Measurements from ENCODE around the gene TNS2. TPM values are rescaled to one million over a fixed set of nuclear protein-coding genes. Genes with fewer than 3 reads are reported as not detected.
A peak's percentile ranks its signal among the peaks of the same experiment; 100 is the strongest.

TNS2 gene
- total and polyA plus RNA-seq, 2 of the 13 experiments (the other 11 are each of a cell fraction or from before 2014, with no cell fraction given), result 8.9 to 20.4 TPM

DNA sequence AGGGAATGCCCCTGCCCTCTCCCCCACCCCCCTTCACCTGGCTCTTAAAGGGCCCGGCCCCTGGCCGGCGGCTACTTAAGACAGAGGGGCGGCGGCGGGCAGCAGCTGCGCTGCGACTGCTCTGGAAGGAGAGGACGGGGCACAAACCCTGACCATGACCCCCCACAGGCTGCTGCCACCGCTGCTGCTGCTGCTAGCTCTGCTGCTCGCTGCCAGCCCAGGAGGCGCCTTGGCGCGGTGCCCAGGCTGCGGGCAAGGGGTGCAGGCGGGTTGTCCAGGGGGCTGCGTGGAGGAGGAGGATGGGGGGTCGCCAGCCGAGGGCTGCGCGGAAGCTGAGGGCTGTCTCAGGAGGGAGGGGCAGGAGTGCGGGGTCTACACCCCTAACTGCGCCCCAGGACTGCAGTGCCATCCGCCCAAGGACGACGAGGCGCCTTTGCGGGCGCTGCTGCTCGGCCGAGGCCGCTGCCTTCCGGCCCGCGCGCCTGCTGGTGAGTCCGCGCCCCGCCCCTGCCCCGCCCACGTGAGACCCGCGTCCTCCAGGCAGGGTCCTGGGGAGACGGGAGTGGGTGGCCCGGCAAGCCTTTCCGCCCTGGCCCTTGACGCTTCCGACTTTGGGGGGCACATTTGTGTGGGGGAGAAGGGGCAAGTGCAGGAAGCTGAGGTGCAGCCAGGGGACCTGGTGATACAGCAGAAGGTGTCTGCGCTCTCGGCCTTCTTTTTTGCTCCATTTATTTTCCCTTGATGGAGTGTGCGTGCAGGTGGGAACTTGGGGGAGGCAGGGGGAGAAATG is 47.9 kb downstream of the TNS2 start, which contains the start of gene IGFBP6 (continued):
- peak; percentile 64; the same call in 1 of the 2 replicates for TF ChIP-seq ZBTB7A (CRISPR knock-in tag; IDR thresholded peaks at IDR 0.05)
- TF ChIP-seq PHF8 (CRISPR knock-in tag; IDR thresholded peaks at IDR 0.05), result peak; percentile 34
- TF ChIP-seq U2AF2 (IDR thresholded peaks at IDR 0.05; ENCODE audit: low read depth, low read length), result no peak
- no peak for TF ChIP-seq ZBTB1 (CRISPR knock-in tag; IDR thresholded peaks at IDR 0.05; ENCODE audit: borderline replicate concordance)
- peak; percentile 66; the same call in 1 of the 2 replicates for TF ChIP-seq MTA1 (CRISPR knock-in tag; IDR thresholded peaks at IDR 0.05; ENCODE audit: borderline replicate concordance)
- TF ChIP-seq, protein P1, sequence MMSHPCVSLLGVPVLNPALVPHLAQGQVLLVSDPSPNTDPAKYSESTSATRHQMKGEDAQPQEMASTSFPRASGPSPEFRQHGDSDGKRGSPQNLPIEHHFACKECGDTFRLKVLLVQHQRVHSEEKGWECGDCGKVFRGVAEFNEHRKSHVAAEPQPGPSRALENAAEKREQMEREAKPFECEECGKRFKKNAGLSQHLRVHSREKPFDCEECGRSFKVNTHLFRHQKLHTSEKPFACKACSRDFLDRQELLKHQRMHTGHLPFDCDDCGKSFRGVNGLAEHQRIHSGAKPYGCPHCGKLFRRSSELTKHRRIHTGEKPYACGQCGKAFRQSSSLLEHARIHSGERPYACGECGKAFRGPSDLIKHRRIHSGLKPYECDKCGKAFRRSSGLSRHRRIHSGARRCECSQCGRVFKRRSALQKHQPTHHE (CRISPR knock-in tag; IDR thresholded peaks at IDR 0.05; ENCODE audit: borderline replicate concordance), result no peak
- no peak for TF ChIP-seq KLF13 (CRISPR knock-in tag; IDR thresholded peaks at IDR 0.05)
- no peak for TF ChIP-seq LCORL (IDR thresholded peaks at IDR 0.05)
- TF ChIP-seq LCORL (CRISPR knock-in tag; IDR thresholded peaks at IDR 0.05), result no peak; the same call in 1 of the 2 replicates
- TF ChIP-seq ZNF446 (CRISPR knock-in tag; IDR thresholded peaks at IDR 0.05), result no peak
- TF ChIP-seq ZNF788 (CRISPR knock-in tag; IDR thresholded peaks at IDR 0.05; ENCODE audit: borderline replicate concordance), result no peak
- 0 out of 2 replicates have a peak, but pooled peaks have one; percentile 53 for TF ChIP-seq KLF12 (CRISPR knock-in tag; IDR thresholded peaks at IDR 0.05; ENCODE audit: borderline replicate concordance)
- TF ChIP-seq SOX13 (IDR thresholded peaks at IDR 0.05), result no peak
- no peak for TF ChIP-seq SOX13 (CRISPR knock-in tag; conservative IDR thresholded peaks at IDR 0.05 in 1 of 2, IDR thresholded peaks at IDR 0.05 in 1 of 2)
- TF ChIP-seq ZSCAN31 (CRISPR knock-in tag; IDR thresholded peaks at IDR 0.05; ENCODE audit: low read depth), result peak; percentile 57; the same call in 1 of the 2 replicates
- TF ChIP-seq POLR2A (IDR thresholded peaks at IDR 0.05; ENCODE audit: insufficient read depth in 1 of 2, low read depth in 2 of 2, low read length in 2 of 2), result no peak
- no peak for TF ChIP-seq FOXP4 (CRISPR knock-in tag; IDR thresholded peaks at IDR 0.05)
- TF ChIP-seq TEAD3 (CRISPR knock-in tag; optimal IDR thresholded peaks at IDR 0.05; ENCODE audit: borderline replicate concordance), result no peak
- TF ChIP-seq ZNF546 (CRISPR knock-in tag; conservative IDR thresholded peaks at IDR 0.05), result peak; percentile 82
- TF ChIP-seq ZNF879 (CRISPR knock-in tag; IDR thresholded peaks at IDR 0.05), result no peak
- TF ChIP-seq, protein P2, sequence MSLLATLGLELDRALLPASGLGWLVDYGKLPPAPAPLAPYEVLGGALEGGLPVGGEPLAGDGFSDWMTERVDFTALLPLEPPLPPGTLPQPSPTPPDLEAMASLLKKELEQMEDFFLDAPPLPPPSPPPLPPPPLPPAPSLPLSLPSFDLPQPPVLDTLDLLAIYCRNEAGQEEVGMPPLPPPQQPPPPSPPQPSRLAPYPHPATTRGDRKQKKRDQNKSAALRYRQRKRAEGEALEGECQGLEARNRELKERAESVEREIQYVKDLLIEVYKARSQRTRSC (CRISPR knock-in tag; IDR thresholded peaks at IDR 0.05; ENCODE audit: low read depth), result no peak
- TF ChIP-seq ARID2 (CRISPR knock-in tag; IDR thresholded peaks at IDR 0.05; ENCODE audit: borderline replicate concordance), result no peak
- no peak for TF ChIP-seq ZNF709 (CRISPR knock-in tag; IDR thresholded peaks at IDR 0.05)
- TF ChIP-seq U2AF1 (optimal IDR thresholded peaks at IDR 0.05; ENCODE audit: low read depth, low read length), result no peak
- TF ChIP-seq ZNF143 (CRISPR knock-in tag; IDR thresholded peaks at IDR 0.05), result no peak
- TF ChIP-seq ZSCAN21 (CRISPR knock-in tag; IDR thresholded peaks at IDR 0.05; ENCODE audit: borderline replicate concordance), result no peak
- no peak; the same call in 1 of the 2 replicates for TF ChIP-seq ZNF589 (CRISPR knock-in tag; conservative IDR thresholded peaks at IDR 0.05)

Measured in HepG2 (cell line).